ENCODE results near the gene ZC3H7B.

ZC3H7B gene

DNA sequence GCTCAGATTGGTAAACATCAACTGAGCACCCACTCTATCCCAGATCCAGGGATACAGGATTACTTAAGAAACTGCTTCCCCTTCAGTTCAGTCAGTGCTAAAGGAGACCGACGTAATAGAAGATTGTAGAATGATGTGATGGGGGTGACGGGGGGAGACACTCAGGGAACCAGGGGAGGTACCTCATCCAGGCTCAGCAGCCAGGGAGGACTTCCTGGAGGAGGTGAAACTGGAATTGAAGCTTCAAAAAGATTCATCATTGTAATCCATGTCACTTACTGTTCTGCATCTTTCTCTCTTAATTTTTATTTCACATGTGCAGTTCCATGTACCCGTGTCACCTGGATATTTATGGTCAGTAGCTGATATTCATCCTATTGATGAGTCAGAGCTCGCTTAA lies 61.3 kb downstream of the ZC3H7B start:
- no peak for DNase-seq
- Mint-ChIP-seq H3K4me1 (peaks cover 0 to 2% of the 10 kb centered on the region in 2 donors), H3K9me3 (no peaks in the 10 kb centered on the region), H3K4me3 (no peak overlapping the region), H3K27me3 (peaks cover 0 to 3% of the 10 kb centered on the region in 2 donors), H3K27ac (no peak overlapping the region), H3K36me3 (peaks cover 10 to 25% of the 10 kb centered on the region in 2 donors)
- no peak for ATAC-seq (replicated peaks)

DNA sequence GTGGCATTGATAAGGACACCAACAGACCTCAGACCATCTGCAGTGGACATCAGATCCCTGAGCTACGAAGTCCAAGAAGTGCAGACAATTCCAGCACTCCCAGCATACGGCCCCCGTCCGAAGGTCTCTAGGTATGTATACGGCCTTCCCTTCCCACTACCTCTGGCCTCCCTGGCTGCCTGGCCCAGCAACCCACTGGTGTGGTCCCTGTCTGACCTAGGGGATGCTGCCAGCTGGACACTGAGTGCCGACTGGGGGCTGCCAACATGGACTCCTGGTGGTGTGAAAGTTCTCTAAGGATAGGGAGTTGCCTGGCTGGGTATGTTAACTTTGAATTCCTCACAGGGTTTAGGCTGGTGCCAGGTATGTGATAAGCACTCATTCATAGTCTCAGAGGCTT lies 62.9 kb downstream of the ZC3H7B start:
- peaks cover 0 to 7% of the 10 kb centered on the region in 2 donors for H3K27me3 Mint-ChIP-seq
- peaks cover 3 to 13% of the 10 kb centered on the region in 2 donors for H3K36me3 Mint-ChIP-seq
- no peaks in the 10 kb centered on the region for H3K9me3 Mint-ChIP-seq
- H3K27ac Mint-ChIP-seq, result no peak overlapping the region
- H3K4me1 Mint-ChIP-seq, result peaks cover 0 to 2% of the 10 kb centered on the region in 2 donors
- DNase-seq (no peak), ATAC-seq (replicated peaks) (no peak)
- no peak overlapping the region for H3K4me3 Mint-ChIP-seq

DNA sequence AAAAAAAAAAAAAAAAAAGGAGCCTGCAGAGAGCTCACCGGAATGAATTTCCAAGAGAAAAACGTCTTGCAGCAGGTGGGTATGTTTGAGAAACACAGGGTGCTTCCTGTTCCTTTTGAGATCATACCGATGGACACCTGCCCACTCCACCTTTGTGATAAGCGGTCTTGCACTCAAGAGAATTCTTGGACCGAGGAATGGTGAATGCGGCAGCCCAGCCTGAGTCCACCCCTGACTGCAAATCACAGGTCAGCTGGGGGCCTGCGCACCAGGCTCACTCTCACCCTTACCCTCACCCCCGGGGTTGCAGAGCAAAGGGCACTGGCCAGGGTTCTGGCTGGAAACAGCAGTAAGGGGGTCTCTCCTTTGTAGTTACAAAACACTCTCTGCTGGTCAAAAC lies 63.6 kb downstream of the ZC3H7B start:
- ATAC-seq (replicated peaks) (no peak), DNase-seq (no peak)
- no peak overlapping the region for H3K4me3 Mint-ChIP-seq
- no peak overlapping the region for H3K27ac Mint-ChIP-seq
- peaks cover 0 to 8% of the 10 kb centered on the region in 2 donors for H3K36me3 Mint-ChIP-seq
- no peaks in the 10 kb centered on the region for H3K9me3 Mint-ChIP-seq
- H3K27me3 Mint-ChIP-seq, result peaks cover 0 to 7% of the 10 kb centered on the region in 2 donors
- H3K4me1 Mint-ChIP-seq, result peaks cover 0 to 2% of the 10 kb centered on the region in 2 donors

DNA sequence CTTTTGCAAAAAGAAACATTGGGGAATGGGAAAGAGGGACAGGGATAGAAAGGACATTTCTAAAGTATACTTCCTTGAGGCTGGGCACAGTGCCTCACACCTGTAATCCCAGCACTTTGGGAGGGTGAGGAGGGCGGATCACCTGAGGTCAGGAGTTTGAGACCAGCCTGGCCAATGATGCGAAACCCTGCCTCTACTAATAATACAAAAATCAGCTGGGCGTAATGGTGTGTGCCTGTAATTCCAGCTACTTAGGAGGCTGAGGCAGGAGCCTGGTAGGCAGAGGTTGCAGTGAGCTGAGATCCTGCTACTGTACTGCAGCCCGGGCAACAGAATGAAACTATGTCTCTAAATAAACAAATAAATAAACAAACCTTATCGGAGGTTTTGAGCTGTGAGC lies 64.1 kb downstream of the ZC3H7B start:
- no peaks in the 10 kb centered on the region for H3K9me3 Mint-ChIP-seq
- H3K27me3 Mint-ChIP-seq, result peaks cover 0 to 7% of the 10 kb centered on the region in 2 donors
- peaks cover 0 to 3% of the 10 kb centered on the region in 2 donors for H3K36me3 Mint-ChIP-seq
- no peak for ATAC-seq (replicated peaks)
- no peak overlapping the region for H3K4me3 Mint-ChIP-seq
- H3K27ac Mint-ChIP-seq, result no peak overlapping the region
- DNase-seq, result no peak
- H3K4me1 Mint-ChIP-seq, result peaks cover 0 to 2% of the 10 kb centered on the region in 2 donors

DNA sequence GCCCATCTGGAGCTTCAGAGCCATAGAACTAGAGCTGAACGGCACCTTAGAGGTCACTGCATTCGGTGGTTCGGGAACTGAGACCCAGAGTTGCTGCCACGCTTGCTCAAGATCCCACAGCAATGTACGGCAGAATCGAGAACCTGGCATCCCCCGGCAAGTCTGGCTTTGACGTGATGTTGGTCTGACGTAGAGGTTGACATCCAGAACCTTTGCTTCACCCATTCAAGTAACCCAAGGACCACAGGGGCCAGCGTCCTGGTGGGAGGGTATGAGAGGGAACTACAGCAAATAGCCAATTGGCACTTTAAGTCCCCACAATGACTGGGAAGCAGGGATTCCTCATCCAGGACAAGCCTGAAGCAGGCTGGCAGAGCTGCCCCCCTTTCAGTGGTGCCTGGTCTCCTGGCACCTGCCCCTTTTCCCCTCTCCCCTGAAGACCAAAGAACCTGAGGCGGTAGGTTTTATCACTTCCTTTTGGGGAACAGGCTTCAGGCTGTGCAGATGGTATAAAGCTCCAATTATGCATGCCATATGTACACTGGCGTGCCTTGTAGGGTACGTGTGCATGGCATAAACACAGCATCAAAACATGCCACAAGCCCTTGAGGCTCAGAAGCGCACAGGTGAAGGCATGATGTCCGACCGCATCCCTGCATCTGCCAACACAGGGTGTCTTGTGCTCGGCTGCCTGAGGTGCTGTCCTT lies 65.2 kb downstream of the ZC3H7B start:
- Mint-ChIP-seq H3K27me3 (peaks cover 0 to 11% of the 10 kb centered on the region in 2 donors), H3K27ac (no peak overlapping the region)
- peak in 1 of 2 donors; percentile 8 for ATAC-seq (replicated peaks)

DNA sequence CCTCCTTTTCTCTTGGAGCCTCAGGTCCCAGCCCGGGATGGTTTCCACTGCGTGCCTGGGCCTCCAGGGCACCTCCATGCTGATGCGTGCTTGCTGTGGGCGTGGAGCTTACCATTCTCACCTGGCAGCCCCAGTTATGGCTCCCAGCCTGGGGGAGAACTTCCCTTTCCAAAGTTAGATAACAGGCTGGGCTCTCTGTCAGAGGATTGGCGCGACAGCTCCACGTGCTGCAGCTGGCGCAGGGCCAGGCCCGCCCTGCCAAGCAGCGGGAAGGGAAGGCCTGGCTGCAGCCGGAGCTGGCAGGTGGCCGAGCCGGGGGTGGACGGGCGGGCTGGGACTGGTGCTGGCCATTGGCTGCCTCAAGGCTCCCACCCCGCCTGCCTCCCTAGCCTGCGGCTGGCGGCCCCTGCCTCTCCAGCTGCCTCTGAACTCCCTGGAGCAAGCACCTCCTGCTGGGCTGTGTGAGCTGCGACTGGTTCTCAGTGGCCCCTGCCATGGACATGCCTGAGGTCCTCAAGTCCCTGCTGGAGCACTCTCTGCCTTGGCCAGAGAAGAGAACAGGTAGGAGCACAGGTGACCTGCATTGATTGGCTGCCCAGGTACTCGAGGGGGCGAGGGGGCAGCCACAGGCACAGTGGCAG lies 65.8 kb downstream of the ZC3H7B start:
- Mint-ChIP-seq H3K36me3 (no peaks in the 10 kb centered on the region), H3K27ac (no peak overlapping the region), H3K27me3 (peaks cover 0 to 11% of the 10 kb centered on the region in 2 donors), H3K9me3 (no peaks in the 10 kb centered on the region), H3K4me3 (no peak overlapping the region), H3K4me1 (peaks cover 0 to 2% of the 10 kb centered on the region in 2 donors)
- DNase-seq, result no peak
- ATAC-seq (replicated peaks), result peak; percentile 45 to 57

More for the DNA sequence above, 65.2 kb downstream of the ZC3H7B start:
- Mint-ChIP-seq H3K4me1 (peaks cover 0 to 2% of the 10 kb centered on the region in 2 donors), H3K36me3 (peaks cover 0 to under 1% of the 10 kb centered on the region in 2 donors), H3K9me3 (no peaks in the 10 kb centered on the region), H3K4me3 (no peak overlapping the region)
- no peak for DNase-seq

DNA sequence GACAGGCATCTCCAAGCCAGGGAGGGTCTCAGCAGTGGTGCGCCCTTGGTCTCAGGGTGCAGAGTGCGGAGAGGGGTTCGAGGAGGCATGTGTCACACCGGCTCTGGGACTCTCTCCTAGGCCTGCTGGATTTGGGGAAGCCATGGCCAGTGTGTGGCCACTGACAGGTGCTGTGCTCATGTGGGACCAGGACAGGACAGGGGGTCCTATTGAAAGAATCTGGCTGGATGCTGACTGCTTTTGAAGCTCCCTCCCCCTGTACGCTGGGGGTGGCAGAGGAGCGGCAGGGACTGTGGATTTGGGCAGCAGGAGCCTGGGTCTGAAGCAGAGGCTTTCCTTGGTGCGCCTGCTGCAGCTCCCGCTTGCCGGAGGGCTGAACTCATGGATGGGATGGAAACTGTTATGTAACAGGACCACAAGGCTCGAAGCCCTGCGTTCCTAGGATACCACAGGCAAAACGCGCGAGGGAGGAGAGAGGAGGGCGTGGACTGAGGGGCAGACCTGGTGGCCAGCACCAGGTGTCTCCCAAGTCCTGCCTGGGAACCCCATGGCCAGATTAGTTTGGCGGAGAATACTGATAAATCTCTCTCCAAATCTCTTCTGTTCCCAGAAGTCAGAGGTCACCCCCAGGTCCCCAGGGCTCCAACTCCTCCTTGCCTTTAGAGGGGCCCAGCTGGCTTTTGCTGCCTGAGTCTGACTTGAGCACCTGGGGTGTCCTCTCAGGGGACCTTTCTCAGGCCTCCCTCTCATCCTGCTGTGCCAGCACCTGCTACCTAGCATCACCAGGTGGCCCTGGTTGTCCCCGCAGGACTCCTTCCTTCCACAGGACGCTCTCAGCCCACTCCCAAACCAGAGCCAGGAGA lies 66.6 kb downstream of the ZC3H7B start:
- ATAC-seq (replicated peaks) (peak in 1 of 2 donors; percentile 5), DNase-seq (no peak)
- H3K27me3 Mint-ChIP-seq, result peaks cover 0 to 11% of the 10 kb centered on the region in 2 donors
- no peaks in the 10 kb centered on the region for H3K9me3 Mint-ChIP-seq
- no peak overlapping the region for H3K4me3 Mint-ChIP-seq
- no peak overlapping the region for H3K27ac Mint-ChIP-seq
- peaks cover 0 to 2% of the 10 kb centered on the region in 2 donors for H3K4me1 Mint-ChIP-seq
- no peaks in the 10 kb centered on the region for H3K36me3 Mint-ChIP-seq

DNA sequence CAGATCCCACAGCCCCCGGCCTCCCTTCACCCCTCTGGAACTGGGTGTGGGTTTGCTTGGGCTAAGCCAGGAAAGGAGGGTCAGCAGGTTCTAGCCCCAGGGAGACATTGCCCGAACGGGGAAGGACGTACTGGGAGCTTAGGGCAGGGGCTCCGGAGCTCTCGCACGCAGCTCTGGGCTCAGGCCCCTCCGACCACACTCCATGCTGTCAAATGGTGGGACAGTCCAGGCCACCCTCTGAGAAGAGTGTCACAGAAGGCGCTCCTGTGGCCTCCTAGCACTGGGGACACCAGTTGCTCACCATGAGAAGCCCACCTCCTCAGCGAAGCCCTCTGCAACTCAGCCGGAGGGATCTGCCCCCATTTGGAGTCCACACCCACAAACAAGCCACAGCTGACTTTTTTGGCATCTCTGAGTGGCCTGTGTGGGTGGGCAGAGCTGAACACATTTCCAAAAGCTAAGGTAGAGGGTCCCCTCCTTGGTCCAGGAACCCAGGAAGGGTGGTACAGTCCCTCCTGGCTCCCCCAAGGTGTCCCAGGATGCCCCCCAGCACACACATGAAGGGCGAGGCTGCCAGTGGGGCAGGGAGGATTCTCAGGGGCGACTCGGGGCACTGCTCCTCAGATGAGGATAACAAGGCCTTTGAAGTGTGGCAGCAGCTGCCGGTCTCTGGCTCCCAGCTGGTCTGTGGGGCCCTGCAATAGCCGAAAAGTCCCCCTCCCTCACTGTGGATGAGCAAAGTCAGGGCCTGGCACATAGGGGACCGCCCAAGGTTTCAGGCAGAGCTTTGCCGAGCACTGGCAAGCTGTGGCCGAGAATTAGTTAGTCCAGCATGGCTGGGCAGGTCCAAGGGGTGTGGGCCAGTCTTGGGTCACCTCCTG lies 67.5 kb downstream of the ZC3H7B start:
- ATAC-seq (replicated peaks) (no peak), DNase-seq (no peak)
- Mint-ChIP-seq H3K9me3 (no peaks in the 10 kb centered on the region), H3K36me3 (no peaks in the 10 kb centered on the region), H3K4me1 (peaks cover 0 to 2% of the 10 kb centered on the region in 2 donors), H3K27ac (peak overlapping the region; percentile 9), H3K27me3 (peaks cover 0 to 11% of the 10 kb centered on the region in 2 donors), H3K4me3 (no peak overlapping the region)

DNA sequence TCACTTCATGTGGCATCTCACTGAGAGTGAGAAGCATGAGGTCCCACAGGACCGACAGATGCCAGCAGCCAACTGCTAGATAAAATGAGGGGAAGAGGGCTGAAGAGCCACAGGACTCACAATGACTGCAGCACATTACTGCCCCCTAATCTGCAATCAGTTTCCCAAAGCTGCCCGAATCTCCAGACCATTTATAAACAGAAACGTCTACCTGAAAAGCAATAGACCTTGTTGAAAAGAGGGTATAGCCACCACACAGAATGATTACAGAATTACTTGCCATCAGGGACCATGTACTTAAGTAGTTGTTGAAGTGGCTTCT lies 68.1 kb downstream of the ZC3H7B start:
- DNase-seq (no peak), ATAC-seq (replicated peaks) (no peak)
- H3K9me3 Mint-ChIP-seq, result no peaks in the 10 kb centered on the region
- no peaks in the 10 kb centered on the region for H3K36me3 Mint-ChIP-seq
- H3K27ac Mint-ChIP-seq, result no peak overlapping the region
- no peak overlapping the region for H3K4me3 Mint-ChIP-seq
- peaks cover 0 to 11% of the 10 kb centered on the region in 2 donors for H3K27me3 Mint-ChIP-seq
- H3K4me1 Mint-ChIP-seq, result peaks cover 0 to 2% of the 10 kb centered on the region in 2 donors

DNA sequence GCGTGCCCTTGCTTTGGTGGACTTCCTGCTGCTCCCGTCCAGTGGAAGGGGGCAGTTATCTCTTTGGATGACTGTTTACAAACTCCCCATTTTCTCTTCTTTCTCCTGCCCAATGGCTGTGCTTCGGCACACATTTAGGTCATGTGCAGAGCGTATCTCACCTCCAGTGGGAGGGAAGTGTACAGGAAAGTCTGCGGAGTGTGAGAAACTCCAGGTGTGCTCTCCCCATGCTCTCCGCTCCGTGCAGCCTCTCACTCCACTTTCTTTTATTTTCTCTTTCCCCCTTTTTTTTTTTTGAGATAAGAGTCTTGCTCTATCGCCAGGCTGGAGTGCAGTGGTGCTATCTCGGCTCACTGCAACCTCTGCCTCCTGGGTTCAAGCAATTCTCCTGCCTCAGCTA lies 68.5 kb downstream of the ZC3H7B start:
- peaks cover 0 to 11% of the 10 kb centered on the region in 2 donors for H3K27me3 Mint-ChIP-seq
- peaks cover 0 to 2% of the 10 kb centered on the region in 2 donors for H3K4me1 Mint-ChIP-seq
- DNase-seq (no peak), ATAC-seq (replicated peaks) (no peak)
- no peak overlapping the region for H3K4me3 Mint-ChIP-seq
- H3K36me3 Mint-ChIP-seq, result no peaks in the 10 kb centered on the region
- H3K27ac Mint-ChIP-seq, result no peak overlapping the region
- no peaks in the 10 kb centered on the region for H3K9me3 Mint-ChIP-seq

DNA sequence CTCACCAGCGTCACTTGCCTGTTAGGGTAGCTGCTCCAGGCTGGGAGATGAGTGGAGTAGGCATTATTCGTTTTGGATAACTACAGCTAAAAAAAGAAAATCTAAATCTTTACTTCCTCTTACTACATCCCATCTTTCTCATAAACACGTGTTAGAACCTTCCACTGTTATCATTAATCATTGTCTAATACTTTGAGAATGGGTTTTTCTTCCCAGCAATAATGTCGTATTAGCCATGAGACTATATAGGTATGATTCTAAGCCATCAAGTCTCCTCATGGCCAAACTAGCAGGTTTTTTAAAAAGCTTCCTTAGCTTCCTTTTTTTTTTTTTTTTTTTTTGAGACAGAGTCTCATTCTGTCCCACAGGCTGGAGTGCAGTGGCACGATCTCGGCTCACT lies 76.5 kb downstream of the ZC3H7B start:
- H3K36me3 Mint-ChIP-seq, result no peaks in the 10 kb centered on the region
- H3K4me1 Mint-ChIP-seq, result peaks cover 4 to 14% of the 10 kb centered on the region in 2 donors
- no peaks in the 10 kb centered on the region for H3K9me3 Mint-ChIP-seq
- H3K27me3 Mint-ChIP-seq, result no peaks in the 10 kb centered on the region
- H3K4me3 Mint-ChIP-seq, result no peak overlapping the region
- DNase-seq, result no peak
- H3K27ac Mint-ChIP-seq, result no peak overlapping the region
- ATAC-seq (replicated peaks), result no peak

DNA sequence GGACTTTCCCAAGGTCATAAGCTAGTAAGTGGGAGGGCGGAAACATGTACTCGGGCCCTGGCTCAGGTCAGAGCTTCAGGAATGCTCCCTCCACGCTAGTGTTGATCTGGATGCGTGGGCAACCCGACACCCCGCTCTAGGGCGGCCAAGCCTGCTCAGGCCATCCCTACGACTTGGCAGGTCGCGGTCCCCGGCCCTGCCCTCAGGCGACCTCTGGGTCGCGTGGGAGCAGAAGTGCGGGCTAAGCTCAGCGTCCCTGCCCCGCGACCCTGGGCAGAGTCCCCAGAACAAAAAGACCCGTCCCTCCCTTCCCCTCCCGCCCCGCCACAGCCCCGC lies 79.6 kb downstream of the ZC3H7B start:
- DNase-seq, result no peak
- Mint-ChIP-seq H3K27ac (peak overlapping the region; percentile 98), H3K27me3 (no peaks in the 10 kb centered on the region), H3K36me3 (no peaks in the 10 kb centered on the region), H3K9me3 (no peaks in the 10 kb centered on the region), H3K4me1 (peaks cover 9 to 17% of the 10 kb centered on the region in 2 donors), H3K4me3 (peak overlapping the region; percentile 91 to 92)
- ATAC-seq (replicated peaks), result peak; percentile 15 to 19

DNA sequence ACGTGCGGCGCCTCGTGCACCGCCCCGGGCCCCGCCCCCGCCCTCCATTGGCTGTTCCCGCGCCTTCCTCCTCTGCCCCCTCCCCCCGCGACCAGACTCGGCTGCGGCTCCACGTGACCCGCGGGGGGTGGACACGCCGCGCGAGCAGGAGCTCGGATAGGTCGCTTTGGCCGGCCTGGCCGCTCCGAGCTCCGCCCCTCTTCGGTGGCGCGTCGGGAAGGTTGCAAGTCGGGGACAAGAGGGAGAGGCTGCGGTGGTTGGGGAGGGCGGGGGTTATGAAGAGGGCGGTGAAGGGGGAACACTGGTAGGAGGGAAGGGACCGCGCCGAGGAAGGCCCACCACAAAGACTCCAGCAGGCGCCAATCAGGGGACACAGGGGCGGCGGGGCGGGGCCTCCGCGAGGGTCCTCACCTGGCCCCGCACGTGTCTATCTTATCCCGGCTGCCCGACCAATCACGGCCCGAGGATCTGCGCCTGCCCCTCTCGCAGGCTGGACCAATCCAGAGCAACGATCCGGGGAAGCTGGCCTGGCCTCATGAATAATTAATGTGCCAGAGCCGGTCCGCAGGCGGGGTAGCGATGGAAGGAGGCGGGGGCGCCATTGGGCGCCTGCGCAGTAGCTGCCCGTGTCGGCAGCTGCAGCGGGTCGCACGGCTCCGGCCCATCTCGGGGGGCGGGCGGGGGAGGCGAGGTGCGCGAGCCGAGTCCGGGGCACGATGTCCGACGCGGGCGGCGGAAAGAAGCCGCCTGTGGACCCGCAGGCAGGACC lies 80.2 kb downstream of the ZC3H7B start, which contains the start of gene TEF:
Gene TEF, plus strand, starts transcription at position 614 of the 769 bp plus-strand sequence. Its CDS starts 103 bp downstream, at position 717.
- ATAC-seq (replicated peaks), result peak; percentile 92
- Mint-ChIP-seq H3K27ac (peak within 1 kb of the TSS; percentile 98), H3K27me3 (no peaks in the 10 kb centered on the region), H3K9me3 (no peaks in the 10 kb centered on the region), H3K4me1 (peaks cover 9 to 17% of the 10 kb centered on the region in 2 donors), H3K4me3 (peak within 1 kb of the TSS; percentile 91 to 92), H3K36me3 (no peaks in the 10 kb centered on the region)
- peak; percentile 98 for DNase-seq
